ENCODE results near the gene ZNF738. TPM values are rescaled to one million over a fixed set of nuclear protein-coding genes. Genes with fewer than 3 reads are reported as not detected.

The ZNF738 gene
- total RNA-seq, 3 donors from 2014 or later: 5.5 to 6.9 (median 6.4) TPM

- intact Hi-C loops (cut with DNase I, micrococcal nuclease): no loop called here
- H3K4me1 ChIP-seq (ENCODE audit: low read depth): no peaks in the 10 kb centered on the region
- no peak for ATAC-seq
- H3K4me3 ChIP-seq: no peak overlapping the region
- peaks cover 95% of the 10 kb centered on the region for H3K9me3 ChIP-seq
- DNase-seq: no peak
- H3K36me3 ChIP-seq (ENCODE audit: low read depth): no peaks in the 10 kb centered on the region
- no peak for TF ChIP-seq CTCF (IDR thresholded peaks at IDR 0.05)
These were observed 63.4 kb downstream of the ZNF738 start for GRCh38 chr19:21422244-21422643.

DNA sequence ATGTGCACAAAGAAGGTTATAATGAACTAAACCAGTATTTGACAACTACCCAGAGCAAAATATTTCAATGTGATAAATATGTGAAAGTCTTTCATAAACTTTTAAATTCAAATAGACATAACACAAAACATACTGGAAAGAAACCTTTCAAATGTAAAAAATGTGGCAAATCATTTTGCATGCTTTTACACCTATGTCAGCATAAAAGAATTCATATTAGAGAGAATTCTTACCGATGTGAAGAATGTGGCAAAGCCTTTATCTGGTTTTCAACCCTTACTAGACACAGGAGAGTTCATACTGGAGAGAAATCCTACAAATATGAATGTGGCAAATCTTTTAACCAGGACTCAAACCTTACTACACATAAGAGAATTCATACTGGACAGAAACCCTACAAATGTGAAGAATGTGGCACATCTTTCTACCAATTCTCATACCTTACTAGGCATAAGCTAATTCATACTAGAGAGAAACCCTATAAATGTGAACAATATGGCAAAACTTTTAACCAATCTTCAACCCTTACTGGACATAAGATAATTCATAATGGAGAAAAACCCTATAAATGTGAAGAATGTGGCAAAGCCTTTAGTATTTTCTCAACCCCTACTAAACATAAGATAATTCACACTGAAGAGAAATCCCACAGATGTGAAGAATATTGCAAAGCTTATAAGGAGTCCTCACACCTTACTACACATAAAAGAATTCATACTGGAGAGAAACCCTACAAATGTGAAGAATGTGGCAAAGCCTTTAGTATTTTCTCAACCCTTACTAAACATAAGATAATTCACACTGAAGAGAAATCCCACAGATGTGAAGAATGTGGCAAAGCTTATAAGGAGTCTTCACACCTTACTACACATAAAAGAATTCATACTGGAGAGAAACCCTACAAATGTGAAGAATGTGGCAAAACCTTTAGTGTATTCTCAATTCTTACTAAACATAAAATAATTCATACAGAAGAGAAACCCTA is 64.5 kb downstream of the ZNF738 start:
- ATAC-seq (no peak), DNase-seq (no peak)
- Histone ChIP-seq H3K9me3 (peaks cover 97% of the 10 kb centered on the region), H3K4me3 (no peak overlapping the region), H3K4me1 (ENCODE audit: low read depth) (no peaks in the 10 kb centered on the region), H3K36me3 (ENCODE audit: low read depth) (no peaks in the 10 kb centered on the region)
- intact Hi-C loops (cut with DNase I, micrococcal nuclease): no loop called here
- no peak for TF ChIP-seq CTCF (IDR thresholded peaks at IDR 0.05)

Other genes starting within 250 kb of the ZNF738 start
- 10 to 100 TPM in 2 of 3 donors, 1 to 10 TPM in 1; 8.6 to 13.8 (median 11.6) TPM for gene ZNF431, start 217.0 kb upstream of the ZNF738 start, total RNA-seq
- gene ZNF708, start 29.6 kb upstream of the ZNF738 start, total RNA-seq: 10 to 100 TPM in 2 of 3 donors, 1 to 10 TPM in 1; 7.5 to 13.1 (median 12.8) TPM
- 10 to 100 TPM; 15.7 to 33.4 (median 31.7) TPM for gene ZNF493, start 38.1 kb downstream of the ZNF738 start, total RNA-seq
- 10 to 100 TPM; 16.5 to 18.7 (median 16.6) TPM for gene ZNF429, start 146.6 kb downstream of the ZNF738 start, total RNA-seq

Measured in mucosa of descending colon (tissue), 3 donors.